Measurements from ENCODE around the gene KAZN.

DNA sequence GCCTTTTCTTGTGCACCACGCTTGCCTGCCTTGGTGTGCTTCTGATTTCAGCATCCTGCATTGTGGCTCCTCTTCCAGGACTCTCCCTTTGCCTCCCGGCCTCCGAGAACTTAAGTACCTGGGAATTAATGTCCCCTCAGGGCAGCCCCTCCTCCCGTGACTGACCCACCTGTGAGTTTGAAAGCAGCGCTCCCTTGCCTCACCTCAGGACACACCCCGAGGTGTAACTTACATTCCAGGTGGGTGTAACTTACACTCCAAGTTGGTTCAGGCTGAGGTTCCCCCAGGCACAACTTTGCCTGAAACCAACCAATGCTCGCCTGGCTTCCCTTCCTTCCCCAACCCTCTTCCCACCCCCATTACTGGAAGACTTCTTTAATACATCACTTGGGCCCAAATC is 161.4 kb downstream of the KAZN start:
- TF ChIP-seq, protein P1, sequence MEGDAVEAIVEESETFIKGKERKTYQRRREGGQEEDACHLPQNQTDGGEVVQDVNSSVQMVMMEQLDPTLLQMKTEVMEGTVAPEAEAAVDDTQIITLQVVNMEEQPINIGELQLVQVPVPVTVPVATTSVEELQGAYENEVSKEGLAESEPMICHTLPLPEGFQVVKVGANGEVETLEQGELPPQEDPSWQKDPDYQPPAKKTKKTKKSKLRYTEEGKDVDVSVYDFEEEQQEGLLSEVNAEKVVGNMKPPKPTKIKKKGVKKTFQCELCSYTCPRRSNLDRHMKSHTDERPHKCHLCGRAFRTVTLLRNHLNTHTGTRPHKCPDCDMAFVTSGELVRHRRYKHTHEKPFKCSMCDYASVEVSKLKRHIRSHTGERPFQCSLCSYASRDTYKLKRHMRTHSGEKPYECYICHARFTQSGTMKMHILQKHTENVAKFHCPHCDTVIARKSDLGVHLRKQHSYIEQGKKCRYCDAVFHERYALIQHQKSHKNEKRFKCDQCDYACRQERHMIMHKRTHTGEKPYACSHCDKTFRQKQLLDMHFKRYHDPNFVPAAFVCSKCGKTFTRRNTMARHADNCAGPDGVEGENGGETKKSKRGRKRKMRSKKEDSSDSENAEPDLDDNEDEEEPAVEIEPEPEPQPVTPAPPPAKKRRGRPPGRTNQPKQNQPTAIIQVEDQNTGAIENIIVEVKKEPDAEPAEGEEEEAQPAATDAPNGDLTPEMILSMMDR (IDR thresholded peaks at IDR 0.05; ENCODE audit: poor library complexity, severe bottlenecking) = no peak
- no peak for TF ChIP-seq POLR2AphosphoS5 (IDR thresholded peaks at IDR 0.05)
